WI38 (cell line): Measurements from ENCODE around the gene PSMB11.

Experiments
- H3K4me3 ChIP-seq: 2 replicates; pipeline ENCODE4 v1.5.1; 2011; ENCODE audit warnings: low read depth, mild to moderate bottlenecking, control low read depth, low read length
- TF ChIP-seq, protein P1 (sequence below): IDR thresholded peaks from 2 replicates; pipeline ENCODE4 v1.5.1; 2012; ENCODE audit warnings: low read depth, mild to moderate bottlenecking, control low read depth, low read length

Gene PSMB11, protein sequence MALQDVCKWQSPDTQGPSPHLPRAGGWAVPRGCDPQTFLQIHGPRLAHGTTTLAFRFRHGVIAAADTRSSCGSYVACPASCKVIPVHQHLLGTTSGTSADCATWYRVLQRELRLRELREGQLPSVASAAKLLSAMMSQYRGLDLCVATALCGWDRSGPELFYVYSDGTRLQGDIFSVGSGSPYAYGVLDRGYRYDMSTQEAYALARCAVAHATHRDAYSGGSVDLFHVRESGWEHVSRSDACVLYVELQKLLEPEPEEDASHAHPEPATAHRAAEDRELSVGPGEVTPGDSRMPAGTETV

DNA sequence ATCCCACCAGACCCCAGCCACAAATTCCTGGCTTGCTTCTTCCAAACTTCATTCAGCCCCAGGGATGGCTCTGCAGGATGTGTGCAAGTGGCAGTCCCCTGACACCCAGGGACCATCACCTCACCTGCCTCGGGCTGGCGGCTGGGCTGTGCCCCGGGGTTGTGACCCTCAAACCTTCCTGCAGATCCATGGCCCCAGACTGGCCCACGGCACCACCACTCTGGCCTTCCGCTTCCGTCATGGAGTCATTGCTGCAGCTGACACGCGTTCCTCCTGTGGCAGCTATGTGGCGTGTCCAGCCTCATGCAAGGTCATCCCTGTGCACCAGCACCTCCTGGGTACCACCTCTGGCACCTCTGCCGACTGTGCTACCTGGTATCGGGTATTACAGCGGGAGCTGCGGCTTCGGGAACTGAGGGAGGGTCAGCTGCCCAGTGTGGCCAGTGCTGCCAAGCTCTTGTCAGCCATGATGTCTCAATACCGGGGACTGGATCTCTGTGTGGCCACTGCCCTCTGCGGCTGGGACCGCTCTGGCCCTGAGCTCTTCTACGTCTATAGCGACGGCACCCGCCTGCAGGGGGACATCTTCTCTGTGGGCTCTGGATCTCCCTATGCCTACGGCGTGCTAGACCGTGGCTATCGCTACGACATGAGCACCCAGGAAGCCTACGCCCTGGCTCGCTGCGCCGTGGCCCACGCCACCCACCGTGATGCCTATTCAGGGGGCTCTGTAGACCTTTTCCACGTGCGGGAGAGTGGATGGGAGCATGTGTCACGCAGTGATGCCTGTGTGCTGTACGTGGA, at the start of gene PSMB11:
PSMB11 (plus strand) TSS at position 51 of the 804 bp plus-strand sequence; CDS start at position 65, 14 bp downstream.
- TF ChIP-seq, protein P1, sequence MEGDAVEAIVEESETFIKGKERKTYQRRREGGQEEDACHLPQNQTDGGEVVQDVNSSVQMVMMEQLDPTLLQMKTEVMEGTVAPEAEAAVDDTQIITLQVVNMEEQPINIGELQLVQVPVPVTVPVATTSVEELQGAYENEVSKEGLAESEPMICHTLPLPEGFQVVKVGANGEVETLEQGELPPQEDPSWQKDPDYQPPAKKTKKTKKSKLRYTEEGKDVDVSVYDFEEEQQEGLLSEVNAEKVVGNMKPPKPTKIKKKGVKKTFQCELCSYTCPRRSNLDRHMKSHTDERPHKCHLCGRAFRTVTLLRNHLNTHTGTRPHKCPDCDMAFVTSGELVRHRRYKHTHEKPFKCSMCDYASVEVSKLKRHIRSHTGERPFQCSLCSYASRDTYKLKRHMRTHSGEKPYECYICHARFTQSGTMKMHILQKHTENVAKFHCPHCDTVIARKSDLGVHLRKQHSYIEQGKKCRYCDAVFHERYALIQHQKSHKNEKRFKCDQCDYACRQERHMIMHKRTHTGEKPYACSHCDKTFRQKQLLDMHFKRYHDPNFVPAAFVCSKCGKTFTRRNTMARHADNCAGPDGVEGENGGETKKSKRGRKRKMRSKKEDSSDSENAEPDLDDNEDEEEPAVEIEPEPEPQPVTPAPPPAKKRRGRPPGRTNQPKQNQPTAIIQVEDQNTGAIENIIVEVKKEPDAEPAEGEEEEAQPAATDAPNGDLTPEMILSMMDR = no peak

DNA sequence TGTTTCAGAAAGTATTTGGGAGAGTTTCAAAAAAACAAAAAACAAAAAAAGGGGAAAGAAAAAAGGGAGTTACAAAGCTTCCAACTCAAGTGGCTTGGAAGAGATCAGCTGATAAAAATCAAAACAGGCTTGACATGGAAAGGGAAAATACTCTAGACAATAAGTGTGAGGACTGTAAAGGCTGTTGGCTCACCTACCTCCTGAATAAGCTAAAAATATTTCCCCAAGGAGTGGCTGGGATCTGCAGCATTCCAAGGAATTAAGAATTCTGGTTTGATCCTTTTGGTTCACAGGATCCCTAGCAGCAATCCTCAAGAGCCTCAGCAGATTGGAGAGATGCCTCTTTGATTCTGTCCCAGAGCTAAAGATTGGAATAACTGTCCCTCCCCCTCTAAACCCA, 48.5 kb upstream of the PSMB11 start:
- H3K4me3 ChIP-seq = no peak overlapping the region
- TF ChIP-seq, protein P1 = no peak

More for the DNA sequence above, at the start of gene PSMB11:
- H3K4me3 ChIP-seq = no peak within 1 kb of the TSS

DNA sequence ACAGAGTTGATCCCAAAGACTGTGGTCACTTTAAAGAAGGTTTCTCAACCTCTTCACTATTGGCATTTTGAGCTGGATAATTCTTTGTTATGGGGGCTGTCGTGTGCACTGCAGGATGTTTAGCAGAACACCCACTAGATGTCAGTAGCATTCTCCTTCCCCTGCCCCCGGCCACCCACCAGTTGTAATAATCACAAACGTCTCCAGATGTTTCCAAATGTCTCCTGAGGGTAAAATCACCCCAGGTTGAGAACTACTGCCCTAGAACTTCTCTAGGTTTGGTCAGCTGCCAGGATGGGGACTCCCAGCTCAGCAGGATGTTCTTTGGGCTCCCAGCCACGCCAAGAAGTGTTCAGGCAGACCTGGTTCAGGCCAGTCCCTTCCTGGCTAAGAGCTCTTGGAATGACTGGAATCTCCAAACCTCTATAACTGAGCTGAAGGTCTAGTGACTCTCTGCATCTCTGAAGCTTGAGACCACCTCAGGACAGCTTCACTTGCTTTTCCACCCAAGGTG, 47.2 kb upstream of the PSMB11 start:
- no peak overlapping the region for H3K4me3 ChIP-seq
- TF ChIP-seq, protein P1 = peak; percentile 54

DNA sequence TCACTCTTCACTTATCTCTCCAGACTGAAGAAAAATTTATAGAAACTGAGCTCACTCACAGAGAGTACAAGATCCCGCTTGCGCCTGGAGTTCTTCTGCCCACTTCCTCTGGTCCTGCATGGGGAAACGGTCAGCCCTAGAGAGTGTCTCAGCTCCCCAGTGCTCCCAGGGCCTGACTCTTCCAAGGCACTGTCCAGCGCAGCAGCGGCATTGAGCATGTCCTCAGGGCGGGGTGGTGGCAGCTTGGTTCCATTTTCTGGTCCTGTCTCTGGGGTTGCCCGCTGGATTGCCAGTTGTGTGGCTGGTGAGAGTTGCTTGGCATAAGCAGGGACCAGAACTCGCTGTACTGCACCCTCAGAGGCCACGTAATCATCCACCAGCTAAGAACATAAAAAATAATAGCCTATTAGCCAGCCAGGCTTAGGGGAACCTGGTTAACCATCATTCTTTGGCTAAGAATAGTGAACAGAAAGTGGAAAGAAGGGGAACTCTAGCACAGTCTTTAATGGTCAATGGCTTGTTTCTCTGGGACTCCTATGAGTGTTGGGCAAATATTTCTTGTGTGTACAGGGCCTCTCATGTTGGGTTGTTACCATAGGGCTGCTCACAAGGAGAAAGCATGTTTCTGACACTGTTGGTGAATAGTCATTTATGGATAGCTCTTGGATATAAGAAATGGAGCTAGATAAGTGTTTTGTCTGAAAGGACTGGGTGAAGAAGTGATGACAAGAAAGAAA, 46.0 kb upstream of the PSMB11 start:
- H3K4me3 ChIP-seq = no peak overlapping the region
- TF ChIP-seq, protein P1 = no peak

DNA sequence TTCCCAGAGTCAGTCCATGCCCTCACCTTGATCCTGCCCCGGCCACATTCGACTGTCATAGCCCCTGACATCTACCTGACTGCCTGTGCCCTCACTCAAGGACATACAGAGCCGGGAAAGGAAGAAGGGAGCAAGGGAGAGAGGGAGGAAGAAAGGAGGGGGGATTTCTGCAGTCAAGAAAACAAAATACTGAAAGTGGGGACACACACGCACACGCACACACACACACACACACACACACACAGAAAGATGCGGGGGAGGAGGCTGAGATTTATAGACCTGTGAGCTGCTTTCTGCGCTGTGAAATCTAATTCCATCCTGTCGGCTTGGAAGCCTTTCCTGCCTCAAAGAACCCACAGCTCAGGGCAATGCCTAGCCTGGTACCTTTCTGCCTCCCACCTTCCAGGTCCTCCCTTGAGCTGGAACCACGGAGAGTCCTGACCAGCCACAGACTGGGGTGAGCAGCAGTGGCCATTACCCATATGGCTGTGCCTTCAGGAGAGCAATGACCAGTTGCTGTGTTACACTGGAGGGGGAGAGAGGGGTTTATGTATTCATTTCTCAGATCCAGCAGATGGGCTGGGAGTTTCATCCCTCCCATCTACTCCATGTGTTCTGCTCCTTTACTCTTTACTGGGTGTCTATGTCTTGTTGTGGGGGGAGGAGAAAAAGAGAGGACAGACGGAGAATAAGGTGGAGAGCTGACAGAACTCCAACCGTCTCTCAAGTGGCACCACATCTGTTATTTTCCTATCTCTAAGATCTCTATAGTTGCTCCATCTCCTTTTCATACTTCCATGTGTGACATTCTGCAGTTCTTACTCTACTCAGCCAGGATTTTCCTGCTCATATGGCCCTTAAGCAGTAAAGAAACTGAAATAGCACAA, 45.0 kb upstream of the PSMB11 start:
- no peak overlapping the region for H3K4me3 ChIP-seq
- TF ChIP-seq, protein P1 = no peak

DNA sequence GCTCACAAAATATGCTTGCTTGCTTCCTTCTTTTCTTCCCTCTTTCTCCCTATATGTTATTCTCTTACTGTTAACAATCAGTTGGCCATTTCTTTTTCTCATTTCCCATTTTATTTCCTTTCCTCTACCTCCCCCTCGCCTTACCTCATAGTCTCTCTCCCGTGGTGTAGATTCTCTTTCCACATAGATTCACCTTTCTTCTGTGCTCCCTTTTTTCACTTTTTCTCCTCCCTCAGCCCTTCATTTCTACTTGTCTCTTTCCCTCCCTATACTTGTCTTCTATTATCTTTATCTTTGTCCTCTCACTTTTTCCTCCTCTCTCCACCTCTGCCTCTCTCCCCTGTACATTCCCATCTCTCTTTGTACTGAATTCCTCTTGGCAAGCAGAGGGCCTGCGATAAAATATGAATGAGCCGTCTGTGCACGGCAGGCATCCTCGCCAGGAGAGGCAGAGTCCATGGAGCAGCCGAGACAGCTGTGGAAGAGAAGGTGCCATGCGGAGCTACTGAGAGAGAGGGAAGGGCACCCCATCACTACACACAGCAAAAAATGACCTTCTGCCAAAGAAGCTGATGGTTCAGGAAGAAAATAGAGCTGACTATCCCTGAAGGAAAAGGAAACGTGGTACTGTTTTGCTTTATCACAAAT, 44.2 kb upstream of the PSMB11 start:
- H3K4me3 ChIP-seq = no peak overlapping the region
- TF ChIP-seq, protein P1 = no peak
